ENCODE results near the gene CYBA.
"Not testable (repeated sequence)": the region's sequence is repeated elsewhere in the genome, so short reads cannot be mapped to it uniquely, and the experiment has no call there.

Gene CYBA

DNA sequence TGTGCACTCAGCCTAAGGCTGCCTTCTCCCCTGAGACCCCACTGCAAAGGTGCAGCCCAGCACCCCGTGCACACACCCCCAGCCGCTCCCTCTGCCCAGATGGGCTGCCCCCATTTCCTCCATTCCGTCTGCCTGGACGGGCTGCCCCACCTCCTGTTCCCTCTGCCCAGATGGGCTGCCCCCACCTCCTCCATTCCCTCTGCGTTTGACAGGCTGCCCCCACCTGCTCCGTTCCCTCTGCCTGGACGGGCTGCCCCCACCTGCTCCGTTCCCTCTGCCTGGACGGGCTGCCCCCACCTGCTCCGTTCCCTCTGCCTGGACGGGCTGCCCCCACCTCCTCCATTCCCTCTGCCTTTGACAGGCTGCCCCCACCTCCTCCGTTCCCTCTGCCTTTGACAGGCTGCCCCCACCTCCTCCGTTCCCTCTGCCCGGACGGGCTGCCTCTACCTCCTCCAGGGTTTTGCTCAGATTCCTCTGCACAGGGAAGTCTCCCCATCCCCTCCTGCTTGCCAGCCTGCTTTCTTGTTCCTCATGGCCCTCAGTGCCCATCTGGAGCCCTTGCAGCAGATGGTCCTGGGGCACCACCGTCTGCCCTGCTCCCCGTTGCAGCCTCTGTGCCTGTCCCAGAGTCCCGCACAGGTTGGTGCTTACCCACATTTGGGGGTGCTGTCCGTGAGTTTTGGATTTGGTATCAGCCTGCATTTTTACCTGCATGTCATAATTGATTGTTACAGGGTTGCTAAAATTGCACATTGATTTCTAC, 35.9 kb downstream of the CYBA start:
- H3K4me3 ChIP-seq (ENCODE audit: low read depth, low read length) = no peak overlapping the region

- H3K4me3 ChIP-seq (ENCODE audit: low read depth, low read length) = no peak overlapping the region
Measured at GRCh38 chr16:88613911-88614817, 36.7 kb downstream of the CYBA start.

GRCh38 chr16:88613293-88613692, 37.6 kb downstream of the CYBA start:
- no peak overlapping the region for H3K4me3 ChIP-seq (ENCODE audit: low read depth, low read length)

DNA sequence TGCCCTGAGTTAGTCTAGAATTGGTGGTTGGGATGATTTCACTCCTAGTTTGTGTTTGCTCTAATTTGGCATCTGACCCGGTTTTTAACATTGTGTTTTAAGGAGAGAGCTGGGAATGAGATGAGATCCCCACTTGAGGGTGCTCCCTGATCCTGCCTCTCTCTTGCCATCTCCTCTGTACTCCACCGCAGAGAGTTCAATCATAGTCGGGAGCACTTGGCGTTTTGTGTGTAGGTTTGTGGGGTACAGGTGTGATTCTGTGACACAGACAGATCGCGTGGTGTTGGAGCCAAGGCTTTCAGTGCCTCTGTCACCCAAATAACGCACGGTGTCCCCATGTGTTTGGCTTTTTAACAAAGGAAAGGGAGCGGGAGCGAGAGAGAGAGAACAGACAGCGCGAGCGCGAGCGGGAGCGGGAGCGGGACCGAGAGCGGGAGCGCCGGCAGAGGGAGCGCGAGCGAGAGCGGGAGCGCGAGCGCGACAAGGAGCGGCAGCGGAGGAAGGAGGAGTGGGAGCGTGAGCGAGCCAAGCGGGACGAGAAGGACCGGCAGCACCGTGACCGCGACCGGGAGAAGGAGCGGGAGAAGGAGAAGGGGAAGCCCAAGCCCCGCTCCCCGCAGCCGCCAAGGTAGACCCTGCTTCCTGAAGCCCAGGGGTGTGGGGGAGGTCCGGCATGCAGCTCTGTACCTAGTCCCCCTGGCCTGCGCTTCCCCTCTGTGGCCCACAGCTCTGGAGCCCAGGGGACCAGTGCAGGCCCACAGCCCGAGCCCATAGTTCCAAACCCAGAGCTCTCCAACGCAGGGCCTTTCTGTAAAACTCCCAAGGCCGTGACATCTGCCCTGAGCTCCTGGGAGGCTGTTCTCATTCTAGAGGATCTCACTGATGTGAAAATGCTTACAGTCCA, 39.7 kb downstream of the CYBA start:
- no peak overlapping the region for H3K4me3 ChIP-seq (ENCODE audit: low read depth, low read length)

- H3K4me3 ChIP-seq (ENCODE audit: low read depth, low read length) = no peak overlapping the region
Measured at GRCh38 chr16:88610080-88610479, 40.8 kb downstream of the CYBA start.

DNA sequence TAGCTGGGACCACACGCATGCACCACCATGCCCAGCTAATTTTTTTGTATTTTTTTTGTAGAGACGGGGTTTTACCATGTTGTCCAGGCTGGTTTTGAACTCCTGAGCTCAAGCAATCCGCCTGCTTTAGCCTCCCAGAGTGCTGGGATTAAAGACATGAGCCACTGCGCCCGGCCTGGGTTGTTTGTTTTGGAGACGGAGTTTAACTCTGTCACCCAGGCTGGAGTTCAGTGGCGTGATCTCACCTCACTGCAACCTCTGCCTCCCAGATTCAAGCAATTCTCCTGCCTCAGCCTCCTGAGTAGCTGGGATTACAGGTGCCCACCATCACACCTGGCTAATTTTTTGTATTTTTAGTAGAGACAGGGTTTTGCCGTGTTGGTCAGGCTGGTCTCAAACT, 41.4 kb downstream of the CYBA start:
- H3K4me3 ChIP-seq (ENCODE audit: low read depth, low read length) = not testable (repeated sequence)

- H3K4me3 ChIP-seq (ENCODE audit: low read depth, low read length) = no peak overlapping the region
Measured at GRCh38 chr16:88608076-88608475, 42.8 kb downstream of the CYBA start.

- H3K4me3 ChIP-seq (ENCODE audit: low read depth, low read length) = no peak overlapping the region
Measured at GRCh38 chr16:88606148-88606757, 44.6 kb downstream of the CYBA start.

DNA sequence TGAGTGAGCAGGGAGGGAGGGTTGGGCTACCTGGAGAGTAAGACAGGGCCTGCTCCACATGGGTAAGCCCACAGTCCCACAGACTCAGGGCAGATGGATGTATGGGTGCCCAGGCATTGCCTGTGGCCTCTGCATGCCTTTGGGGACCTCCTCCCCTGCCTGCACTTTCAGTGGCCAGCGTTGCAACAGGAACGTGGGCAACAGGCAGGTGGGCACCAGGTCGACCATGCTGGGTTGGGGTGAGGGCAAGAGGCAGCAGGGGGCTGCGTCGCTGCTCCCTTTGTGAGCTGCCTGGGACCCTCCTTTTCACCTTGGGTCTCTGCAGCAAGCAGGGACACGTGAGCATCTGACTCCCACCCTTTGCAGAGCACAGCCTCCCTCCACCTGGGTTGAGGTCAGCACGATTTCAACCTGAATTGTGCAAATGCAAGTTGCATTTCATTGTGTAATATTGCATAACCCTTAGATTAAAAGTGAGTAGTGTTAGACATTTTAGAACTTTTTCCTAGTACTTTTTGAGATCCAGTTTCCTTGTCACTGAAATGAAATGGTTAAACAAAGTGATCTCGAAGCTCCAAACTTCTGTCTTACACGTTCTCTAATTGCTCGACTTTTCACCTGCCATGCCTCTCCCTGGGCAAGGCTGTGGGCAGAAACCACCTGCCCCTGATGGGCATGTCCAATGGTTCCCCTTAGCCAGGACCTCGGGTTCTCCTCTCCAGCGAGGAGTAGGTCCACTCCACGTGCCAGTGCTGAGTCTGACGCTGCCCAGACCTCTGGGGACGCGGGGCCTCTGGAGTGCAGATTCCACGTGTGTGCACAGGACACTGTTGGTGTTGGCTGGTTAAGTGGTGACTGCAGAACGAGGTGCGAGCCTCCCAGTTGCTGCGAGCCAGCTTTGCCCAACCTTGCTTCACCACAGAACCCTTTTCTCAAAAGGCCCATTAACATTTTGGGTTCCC, 45.4 kb downstream of the CYBA start:
- no peak overlapping the region for H3K4me3 ChIP-seq (ENCODE audit: low read depth, low read length)

- H3K4me3 ChIP-seq (ENCODE audit: low read depth, low read length) = no peak overlapping the region
Measured at GRCh38 chr16:88602091-88602490, 48.8 kb downstream of the CYBA start.

GRCh38 chr16:88601313-88602036, 49.4 kb downstream of the CYBA start:
- H3K4me3 ChIP-seq (ENCODE audit: low read depth, low read length) = no peak overlapping the region

GRCh38 chr16:88600539-88600896, 50.3 kb downstream of the CYBA start:
- H3K4me3 ChIP-seq (ENCODE audit: low read depth, low read length) = no peak overlapping the region

DNA sequence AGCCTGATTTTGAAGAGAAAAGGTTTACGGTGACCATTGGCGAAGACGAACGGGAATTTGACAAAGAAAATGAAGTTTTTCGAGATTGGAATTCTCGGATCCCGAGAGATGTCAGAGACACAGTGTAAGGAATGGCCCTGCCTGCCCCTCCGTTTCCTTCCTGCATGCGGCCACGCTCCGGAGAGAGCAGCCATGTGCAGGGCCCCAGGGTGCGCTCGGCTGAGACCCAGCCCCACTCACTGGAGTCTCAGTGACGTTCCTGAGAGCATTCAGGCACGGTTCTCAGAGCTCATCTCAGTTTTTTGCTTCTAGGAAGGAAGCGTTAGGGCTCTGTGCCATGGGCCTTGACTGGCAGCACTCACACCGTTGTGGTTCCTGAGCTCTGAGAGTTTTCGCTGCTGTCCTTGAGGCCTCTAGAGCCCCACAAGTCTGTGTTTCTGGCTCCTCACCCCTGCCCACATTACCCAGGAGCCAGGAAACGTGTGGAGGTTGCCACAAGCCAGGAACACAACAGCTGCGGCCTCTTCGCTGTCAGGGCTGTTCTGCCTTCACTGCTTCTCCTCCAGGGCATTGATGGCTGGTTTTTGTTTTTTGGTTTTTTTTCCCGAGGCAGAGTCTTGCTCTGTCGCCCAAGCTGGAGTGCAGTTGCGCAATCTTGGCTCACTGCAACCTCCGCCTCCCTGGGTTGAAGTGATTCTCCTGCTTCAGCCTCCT, 50.9 kb downstream of the CYBA start:
- no peak overlapping the region for H3K4me3 ChIP-seq (ENCODE audit: low read depth, low read length)

- H3K4me3 ChIP-seq (ENCODE audit: low read depth, low read length) = no peak overlapping the region
Measured at GRCh38 chr16:88599092-88599733, 51.6 kb downstream of the CYBA start.

- H3K4me3 ChIP-seq (ENCODE audit: low read depth, low read length) = no peak overlapping the region
Measured at GRCh38 chr16:88597856-88598491, 52.9 kb downstream of the CYBA start.

GRCh38 chr16:88596483-88596882, 54.4 kb downstream of the CYBA start:
- H3K4me3 ChIP-seq (ENCODE audit: low read depth, low read length) = no peak overlapping the region

DNA sequence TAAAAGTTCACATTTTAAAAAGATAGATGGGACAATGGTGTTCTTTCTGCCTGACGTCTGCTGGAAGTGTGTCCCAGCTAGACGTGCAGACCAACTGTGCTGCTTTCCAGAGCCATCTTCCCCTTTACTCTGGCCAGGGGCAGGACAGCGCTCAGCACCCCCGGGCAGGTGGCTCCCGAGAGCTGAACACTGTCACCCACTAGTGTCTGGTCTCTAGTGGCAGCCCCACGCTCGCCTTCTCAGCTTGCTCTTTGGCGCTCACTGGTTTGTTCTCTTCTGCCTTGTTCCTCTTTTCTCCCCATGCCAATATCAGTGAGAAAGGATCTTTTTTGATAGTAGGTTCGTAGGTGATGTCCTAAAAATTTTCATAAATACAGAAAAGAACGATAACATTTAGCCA, 54.9 kb downstream of the CYBA start:
- no peak overlapping the region for H3K4me3 ChIP-seq (ENCODE audit: low read depth, low read length)
